ENCODE data around the gene BNIPL.

Gene BNIPL

DNA sequence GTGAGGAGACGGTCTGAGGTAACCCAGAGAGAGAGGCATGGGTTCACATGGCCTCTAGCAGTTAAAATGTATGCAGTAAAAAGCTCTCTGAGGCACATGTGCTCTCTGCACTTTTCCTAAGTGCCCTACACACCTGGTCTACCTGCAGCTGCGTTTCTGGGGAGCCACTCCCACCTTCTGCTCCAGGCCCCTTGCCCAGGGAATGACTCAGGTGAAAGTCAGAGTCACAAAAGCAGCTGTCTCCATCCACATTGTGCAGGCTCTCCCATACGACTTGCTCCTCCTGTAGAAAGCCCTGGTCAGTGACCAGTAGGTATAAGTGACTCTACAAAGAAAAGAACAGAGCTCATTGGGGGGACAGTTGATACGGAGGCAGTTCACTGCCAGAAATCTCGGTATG, 38.4 kb upstream of the BNIPL start:
- H3K4me3 ChIP-seq (ENCODE audit: low read depth, low read length) = no peak overlapping the region
- TF ChIP-seq CTCF (IDR thresholded peaks at IDR 0.05; ENCODE audit: low read depth, low read length) = no peak

GRCh38 chr1:150999051-150999674, 37.2 kb upstream of the BNIPL start:
- no peak for TF ChIP-seq CTCF (IDR thresholded peaks at IDR 0.05; ENCODE audit: low read depth, low read length)
- H3K4me3 ChIP-seq (ENCODE audit: low read depth, low read length) = no peak overlapping the region

- H3K4me3 ChIP-seq (ENCODE audit: low read depth, low read length) = no peak overlapping the region
- no peak for TF ChIP-seq CTCF (IDR thresholded peaks at IDR 0.05; ENCODE audit: low read depth, low read length)
Observed at GRCh38 chr1:150999926-151000325, 36.5 kb upstream of the BNIPL start.

DNA sequence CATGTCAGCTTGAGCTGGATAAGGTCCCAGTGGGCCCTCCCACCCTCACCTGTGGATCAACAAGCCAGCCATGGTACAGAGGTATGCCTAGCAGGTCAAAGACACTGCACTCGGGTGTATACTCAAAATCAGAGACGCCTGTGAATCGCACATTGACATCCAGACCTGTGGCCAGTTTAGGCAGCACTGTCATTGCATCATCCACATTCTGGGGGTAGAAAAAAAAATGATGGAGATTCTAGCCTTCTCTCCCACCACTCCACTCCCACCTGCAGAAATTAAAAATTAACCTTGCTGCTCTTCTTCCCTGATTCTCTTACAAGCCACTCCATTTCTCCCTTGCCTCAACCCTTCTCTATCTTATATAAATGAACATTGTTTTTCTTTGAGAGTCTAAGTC, 36.0 kb upstream of the BNIPL start:
- H3K4me3 ChIP-seq (ENCODE audit: low read depth, low read length) = no peak overlapping the region
- no peak for TF ChIP-seq CTCF (IDR thresholded peaks at IDR 0.05; ENCODE audit: low read depth, low read length)

DNA sequence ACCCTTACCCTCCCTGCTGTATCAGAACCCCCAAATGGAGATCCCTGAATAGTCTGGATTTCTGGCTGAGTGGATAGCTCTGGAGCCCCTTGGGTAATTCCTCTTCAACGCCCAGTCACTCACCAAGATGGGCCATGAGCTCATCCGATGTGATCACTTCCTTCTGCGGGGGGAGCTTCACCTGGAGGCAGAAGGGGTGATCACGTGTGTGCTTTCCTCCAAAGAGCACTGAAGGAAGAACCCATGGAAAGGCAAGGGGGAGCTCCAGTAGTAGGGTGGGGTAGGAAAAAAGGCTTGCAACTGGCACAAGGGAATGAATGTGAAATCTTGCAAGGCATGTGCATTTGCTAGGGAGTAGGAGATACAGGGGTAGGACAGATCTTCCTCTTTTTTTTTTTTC, 34.8 kb upstream of the BNIPL start:
- TF ChIP-seq CTCF (IDR thresholded peaks at IDR 0.05; ENCODE audit: low read depth, low read length) = no peak
- no peak overlapping the region for H3K4me3 ChIP-seq (ENCODE audit: low read depth, low read length)

- H3K4me3 ChIP-seq (ENCODE audit: low read depth, low read length) = no peak overlapping the region
- no peak for TF ChIP-seq CTCF (IDR thresholded peaks at IDR 0.05; ENCODE audit: low read depth, low read length)
Observed at GRCh38 chr1:151002051-151002450, 34.3 kb upstream of the BNIPL start.

- no peak for TF ChIP-seq CTCF (IDR thresholded peaks at IDR 0.05; ENCODE audit: low read depth, low read length)
- H3K4me3 ChIP-seq (ENCODE audit: low read depth, low read length) = no peak overlapping the region
Observed at GRCh38 chr1:151002611-151003010, 33.8 kb upstream of the BNIPL start.

All from WI38 (cell line).